Panc1 (cell line): ENCODE results near the gene SMAD3.

Experiments used
- POLR2AphosphoS5 ChIP-seq: IDR thresholded peaks from 2 replicates; pipeline ENCODE4 v1.6.1; 2012; ENCODE audit warnings: mild to moderate bottlenecking, low read depth, low read length, moderate library complexity
- TCF7L2 ChIP-seq: IDR thresholded peaks from 2 replicates; pipeline ENCODE4 v1.6.1; 2011; ENCODE audit warnings: mild to moderate bottlenecking, low read depth, low read length, inconsistent platforms
- TF ChIP-seq, protein P1 (sequence below): fragments of 450-650 bp; IDR thresholded peaks from 2 replicates; pipeline ENCODE4 v1.5.1; 2017; ENCODE audit warnings: mild to moderate bottlenecking

DNA sequence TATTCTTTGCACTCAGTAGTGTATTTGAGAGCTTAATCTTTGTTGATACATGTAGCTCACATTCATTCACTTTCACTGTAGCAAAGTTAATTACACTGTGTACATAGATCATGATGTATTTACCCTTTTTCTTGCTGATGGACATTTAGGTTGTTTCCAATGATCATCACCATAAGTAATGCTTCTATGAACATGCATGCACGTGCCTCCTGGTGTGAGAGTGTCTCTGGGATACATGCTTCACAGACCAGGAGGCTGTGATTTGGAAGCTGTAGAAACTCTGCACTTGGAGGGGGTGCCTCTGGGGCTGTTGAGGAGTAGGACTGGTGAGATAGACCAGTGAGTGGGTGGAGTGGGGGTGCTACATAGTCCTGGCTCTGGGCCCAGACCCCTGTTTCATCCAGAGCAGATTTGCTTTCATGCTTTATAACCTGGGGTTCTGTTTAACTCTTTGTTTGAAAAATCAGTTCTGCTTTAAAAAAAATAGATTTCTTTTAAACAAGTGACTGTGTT lies 18.2 kb upstream of the SMAD3 start:
- TF ChIP-seq POLR2AphosphoS5: no peak
- TF ChIP-seq, protein P1, sequence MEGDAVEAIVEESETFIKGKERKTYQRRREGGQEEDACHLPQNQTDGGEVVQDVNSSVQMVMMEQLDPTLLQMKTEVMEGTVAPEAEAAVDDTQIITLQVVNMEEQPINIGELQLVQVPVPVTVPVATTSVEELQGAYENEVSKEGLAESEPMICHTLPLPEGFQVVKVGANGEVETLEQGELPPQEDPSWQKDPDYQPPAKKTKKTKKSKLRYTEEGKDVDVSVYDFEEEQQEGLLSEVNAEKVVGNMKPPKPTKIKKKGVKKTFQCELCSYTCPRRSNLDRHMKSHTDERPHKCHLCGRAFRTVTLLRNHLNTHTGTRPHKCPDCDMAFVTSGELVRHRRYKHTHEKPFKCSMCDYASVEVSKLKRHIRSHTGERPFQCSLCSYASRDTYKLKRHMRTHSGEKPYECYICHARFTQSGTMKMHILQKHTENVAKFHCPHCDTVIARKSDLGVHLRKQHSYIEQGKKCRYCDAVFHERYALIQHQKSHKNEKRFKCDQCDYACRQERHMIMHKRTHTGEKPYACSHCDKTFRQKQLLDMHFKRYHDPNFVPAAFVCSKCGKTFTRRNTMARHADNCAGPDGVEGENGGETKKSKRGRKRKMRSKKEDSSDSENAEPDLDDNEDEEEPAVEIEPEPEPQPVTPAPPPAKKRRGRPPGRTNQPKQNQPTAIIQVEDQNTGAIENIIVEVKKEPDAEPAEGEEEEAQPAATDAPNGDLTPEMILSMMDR: no peak
- no peak for TF ChIP-seq TCF7L2
